SU-DHL-6 (cell line): ENCODE results near the gene DMD.

Experiments
- H2AFZ ChIP-seq: fragments of 200-600 bp; sonication (generic); 2 replicates; pipeline ENCODE4 v1.6.1; 2014; ENCODE audit warnings: low read depth, mild to moderate bottlenecking, moderate library complexity, mixed read lengths, antibody characterized with exemption, low read length; ENCODE audit not compliant: severe bottlenecking
- H3F3A ChIP-seq: fragments of 200-600 bp; shearing (Covaris generic); 2 replicates; pipeline ENCODE4 v1.6.0; 2016; ENCODE audit warnings: antibody characterized with exemption, mild to moderate bottlenecking; ENCODE audit not compliant: insufficient read depth
- H3K27ac ChIP-seq: fragments of 200-600 bp; sonication (generic); 2 replicates; pipeline ENCODE4 v1.5.1; 2016; ENCODE audit warnings: low read depth, mild to moderate bottlenecking, low read length, moderate library complexity, mixed read lengths
- H3K27me3 ChIP-seq: fragments of 200-600 bp; sonication (generic), shearing (Covaris generic); 2 replicates; pipeline ENCODE4 v1.6.0; 2014; ENCODE audit warnings: mild to moderate bottlenecking, low read length
- H3K36me3 ChIP-seq: fragments of 200-600 bp; sonication (generic); 2 replicates; pipeline ENCODE4 v1.6.1; 2014; ENCODE audit warnings: mild to moderate bottlenecking, low read length, mixed read lengths
- H3K4me2 ChIP-seq: fragments of 300-600, 200-600 bp; shearing (Covaris generic), sonication (generic); 2 replicates; pipeline ENCODE4 v1.6.0; 2014; ENCODE audit warnings: low read length, low read depth, mild to moderate bottlenecking; ENCODE audit not compliant: poor library complexity, severe bottlenecking
- H3K4me3 ChIP-seq: fragments of 200-600 bp; sonication (generic); 2 replicates; pipeline ENCODE4 v1.5.1; 2014; ENCODE audit warnings: antibody characterized with exemption, low read length, mild to moderate bottlenecking, mixed read lengths; ENCODE audit not compliant: insufficient read depth, poor library complexity, severe bottlenecking
- H3K79me2 ChIP-seq: fragments of 200-600 bp; sonication (generic); 2 replicates; pipeline ENCODE4 v1.6.1; 2014; ENCODE audit warnings: mild to moderate bottlenecking, low read length, moderate library complexity; ENCODE audit not compliant: insufficient read depth
- H3K9ac ChIP-seq: fragments of 200-600 bp; sonication (generic); 2 replicates; pipeline ENCODE4 v1.7.0; 2014; ENCODE audit warnings: mild to moderate bottlenecking, low read length
- H3K9me2 ChIP-seq: fragments of 200-600 bp; sonication (generic); replicated peaks from 2 replicates; pipeline ENCODE4 v1.6.1; 2014; ENCODE audit warnings: low read length; ENCODE audit not compliant: insufficient read depth
- H3K9me3 ChIP-seq: fragments of 200-600 bp; sonication (generic); 2 replicates; pipeline ENCODE4 v1.6.1; 2014; ENCODE audit warnings: low read length, mixed read lengths; ENCODE audit not compliant: insufficient read depth
- H4K20me1 ChIP-seq: fragments of 200-600 bp; sonication (generic); 2 replicates; pipeline ENCODE4 v1.6.1; 2014; ENCODE audit warnings: low read depth, mild to moderate bottlenecking, antibody characterized with exemption, low read length, moderate library complexity, mixed read lengths
- EZH2phosphoT487 ChIP-seq: fragments of 200-600 bp; sonication (generic), shearing (Covaris generic); conservative IDR thresholded peaks from 2 replicates; pipeline ENCODE4 v1.6.1; 2018; ENCODE audit warnings: mild to moderate bottlenecking, antibody characterized with exemption, low read length, moderate library complexity, mixed read lengths
- TF ChIP-seq, protein P1 (sequence below): fragments of 200-600 bp; sonication (generic); IDR thresholded peaks from one replicate; pipeline ENCODE4 v1.5.1; 2017; ENCODE audit warnings: antibody characterized with exemption, mild to moderate bottlenecking, low read length, moderate library complexity; ENCODE audit not compliant: insufficient read depth, poor library complexity, severe bottlenecking

DMD gene

GRCh38 chrX:31128855-31129254 lies 2082.5 kb downstream of the DMD start:
- no peak overlapping the region for H3K4me2 ChIP-seq
- TF ChIP-seq, protein P1, sequence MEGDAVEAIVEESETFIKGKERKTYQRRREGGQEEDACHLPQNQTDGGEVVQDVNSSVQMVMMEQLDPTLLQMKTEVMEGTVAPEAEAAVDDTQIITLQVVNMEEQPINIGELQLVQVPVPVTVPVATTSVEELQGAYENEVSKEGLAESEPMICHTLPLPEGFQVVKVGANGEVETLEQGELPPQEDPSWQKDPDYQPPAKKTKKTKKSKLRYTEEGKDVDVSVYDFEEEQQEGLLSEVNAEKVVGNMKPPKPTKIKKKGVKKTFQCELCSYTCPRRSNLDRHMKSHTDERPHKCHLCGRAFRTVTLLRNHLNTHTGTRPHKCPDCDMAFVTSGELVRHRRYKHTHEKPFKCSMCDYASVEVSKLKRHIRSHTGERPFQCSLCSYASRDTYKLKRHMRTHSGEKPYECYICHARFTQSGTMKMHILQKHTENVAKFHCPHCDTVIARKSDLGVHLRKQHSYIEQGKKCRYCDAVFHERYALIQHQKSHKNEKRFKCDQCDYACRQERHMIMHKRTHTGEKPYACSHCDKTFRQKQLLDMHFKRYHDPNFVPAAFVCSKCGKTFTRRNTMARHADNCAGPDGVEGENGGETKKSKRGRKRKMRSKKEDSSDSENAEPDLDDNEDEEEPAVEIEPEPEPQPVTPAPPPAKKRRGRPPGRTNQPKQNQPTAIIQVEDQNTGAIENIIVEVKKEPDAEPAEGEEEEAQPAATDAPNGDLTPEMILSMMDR, result no peak
- no peak for TF ChIP-seq EZH2phosphoT487
- H3K27ac ChIP-seq, result no peak overlapping the region
- no peaks in the 10 kb centered on the region for H3K79me2 ChIP-seq
- H3K9me3 ChIP-seq, result no peaks in the 10 kb centered on the region
- H3K27me3 ChIP-seq, result no peaks in the 10 kb centered on the region
- no peaks in the 10 kb centered on the region for H3F3A ChIP-seq
- H2AFZ ChIP-seq, result no peak overlapping the region
- H3K4me3 ChIP-seq, result no peak overlapping the region
- H3K9me2 ChIP-seq, result no peaks in the 10 kb centered on the region
- H3K9ac ChIP-seq, result no peak overlapping the region
- no peaks in the 10 kb centered on the region for H3K36me3 ChIP-seq
- H4K20me1 ChIP-seq, result no peaks in the 10 kb centered on the region

GRCh38 chrX:31127716-31128115 lies 2083.6 kb downstream of the DMD start:
- H2AFZ ChIP-seq, result no peak overlapping the region
- no peak overlapping the region for H3K4me2 ChIP-seq
- H3K9me3 ChIP-seq, result no peaks in the 10 kb centered on the region
- no peak overlapping the region for H3K4me3 ChIP-seq
- H4K20me1 ChIP-seq, result no peaks in the 10 kb centered on the region
- H3K36me3 ChIP-seq, result no peaks in the 10 kb centered on the region
- no peak overlapping the region for H3K9ac ChIP-seq
- H3K27ac ChIP-seq, result no peak overlapping the region
- H3K27me3 ChIP-seq, result no peaks in the 10 kb centered on the region
- no peaks in the 10 kb centered on the region for H3F3A ChIP-seq
- no peaks in the 10 kb centered on the region for H3K79me2 ChIP-seq
- TF ChIP-seq EZH2phosphoT487, result no peak
- TF ChIP-seq, protein P1, result no peak
- no peaks in the 10 kb centered on the region for H3K9me2 ChIP-seq

- H3K9me2 ChIP-seq, result no peaks in the 10 kb centered on the region
- no peaks in the 10 kb centered on the region for H3K36me3 ChIP-seq
- no peaks in the 10 kb centered on the region for H3K9me3 ChIP-seq
- H3K4me3 ChIP-seq, result no peak overlapping the region
- H3K9ac ChIP-seq, result no peak overlapping the region
- H3F3A ChIP-seq, result no peaks in the 10 kb centered on the region
- no peaks in the 10 kb centered on the region for H4K20me1 ChIP-seq
- H2AFZ ChIP-seq, result no peak overlapping the region
- no peak overlapping the region for H3K27ac ChIP-seq
- H3K4me2 ChIP-seq, result no peak overlapping the region
- no peaks in the 10 kb centered on the region for H3K27me3 ChIP-seq
- TF ChIP-seq, protein P1, result no peak
- H3K79me2 ChIP-seq, result no peaks in the 10 kb centered on the region
These were observed 2085.1 kb downstream of the DMD start for GRCh38 chrX:31126205-31126604.

GRCh38 chrX:31124536-31124935 lies 2086.8 kb downstream of the DMD start:
- TF ChIP-seq, protein P1, result no peak
- TF ChIP-seq EZH2phosphoT487, result no peak
- peaks cover 2% of the 10 kb centered on the region; the same call in 1 of the 2 replicates for H3K36me3 ChIP-seq
- H3K4me3 ChIP-seq, result no peak overlapping the region
- no peaks in the 10 kb centered on the region for H3K9me2 ChIP-seq
- H3K4me2 ChIP-seq, result no peak overlapping the region
- H3K9ac ChIP-seq, result no peak overlapping the region
- H3K9me3 ChIP-seq, result no peaks in the 10 kb centered on the region
- no peaks in the 10 kb centered on the region for H4K20me1 ChIP-seq
- no peak overlapping the region for H3K27ac ChIP-seq
- H3K79me2 ChIP-seq, result no peaks in the 10 kb centered on the region
- H3K27me3 ChIP-seq, result no peaks in the 10 kb centered on the region
- no peaks in the 10 kb centered on the region for H3F3A ChIP-seq
- H2AFZ ChIP-seq, result no peak overlapping the region
